Neural cell (in vitro differentiated cells): ENCODE data around the gene TCF4.

Source experiments
- CTCF ChIP-seq: fragments of 450-650 bp; IDR thresholded peaks from 2 replicates; pipeline ENCODE4 v1.5.1; 2014; ENCODE audit warnings: antibody characterized with exemption, mild to moderate bottlenecking, moderate library complexity; ENCODE audit not compliant: poor library complexity, severe bottlenecking
- EP300 ChIP-seq: fragments of 450-650 bp; conservative IDR thresholded peaks from 2 replicates; pipeline ENCODE4 v1.6.1; 2014; ENCODE audit warnings: antibody characterized with exemption, mild to moderate bottlenecking, moderate library complexity; ENCODE audit not compliant: poor library complexity, severe bottlenecking
- EZH2 ChIP-seq: fragments of 200-600, 300-800 bp; shearing (Covaris generic), sonication (generic); IDR thresholded peaks from 2 replicates; pipeline ENCODE4 v1.6.1; 2014; ENCODE audit warnings: antibody characterized with exemption, low read length, borderline replicate concordance, mild to moderate bottlenecking; ENCODE audit not compliant: insufficient read depth, poor library complexity, severe bottlenecking
- MXI1 ChIP-seq: fragments of 450-650 bp; conservative IDR thresholded peaks from 2 replicates; pipeline ENCODE4 v1.6.1; 2014; ENCODE audit warnings: antibody characterized with exemption, mild to moderate bottlenecking; ENCODE audit not compliant: poor library complexity, severe bottlenecking
- RAD21 ChIP-seq: fragments of 450-650 bp; conservative IDR thresholded peaks from 2 replicates; pipeline ENCODE4 v1.6.1; 2014; ENCODE audit warnings: antibody characterized with exemption, mild to moderate bottlenecking, moderate library complexity
- SMC3 ChIP-seq: fragments of 450-650 bp; conservative IDR thresholded peaks from 2 replicates; pipeline ENCODE4 v1.6.1; 2014; ENCODE audit warnings: antibody characterized with exemption, mild to moderate bottlenecking, moderate library complexity; ENCODE audit not compliant: poor library complexity
- TAF1 ChIP-seq: IDR thresholded peaks from 2 replicates; pipeline ENCODE4 v1.6.1; 2012; ENCODE audit warnings: low read depth
- TF ChIP-seq, protein P1 (sequence below): IDR thresholded peaks from 2 replicates; pipeline ENCODE4 v1.6.1; 2012; ENCODE audit warnings: borderline replicate concordance

DNA sequence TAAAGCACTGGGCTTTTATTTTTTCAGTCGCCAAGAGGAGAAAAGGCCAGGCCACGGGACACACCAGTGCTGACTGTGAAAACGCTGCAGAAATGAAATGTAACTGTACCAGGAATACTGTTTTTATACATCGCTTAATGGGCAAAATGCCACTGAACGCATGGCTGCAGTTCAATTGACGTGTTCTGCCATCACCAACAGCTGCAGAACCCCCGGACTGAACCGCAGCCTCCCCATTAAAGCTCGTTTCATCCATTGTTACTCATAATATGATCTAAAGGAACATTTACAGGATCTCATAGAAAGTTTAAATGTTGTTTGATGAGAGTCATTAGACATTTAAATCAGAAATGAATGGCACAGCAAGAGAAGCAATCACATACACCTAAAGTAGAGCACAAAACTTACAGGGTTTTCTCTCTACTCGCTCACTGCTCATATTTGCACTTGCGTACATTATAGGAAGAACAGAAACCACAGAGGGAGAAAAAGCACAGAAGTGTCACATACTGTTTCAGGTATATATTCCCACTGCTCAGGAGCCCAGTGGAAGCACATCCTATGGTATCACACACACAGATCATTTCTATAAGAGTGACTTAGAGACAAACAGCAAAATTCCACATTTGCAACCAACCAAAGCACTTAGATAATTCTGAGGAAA is 35.3 kb downstream of the TCF4 start:
- TF ChIP-seq EP300 (no peak), TAF1 (no peak), CTCF (no peak), RAD21 (no peak), EZH2 (no peak), MXI1 (no peak), SMC3 (no peak)
- TF ChIP-seq, protein P1, sequence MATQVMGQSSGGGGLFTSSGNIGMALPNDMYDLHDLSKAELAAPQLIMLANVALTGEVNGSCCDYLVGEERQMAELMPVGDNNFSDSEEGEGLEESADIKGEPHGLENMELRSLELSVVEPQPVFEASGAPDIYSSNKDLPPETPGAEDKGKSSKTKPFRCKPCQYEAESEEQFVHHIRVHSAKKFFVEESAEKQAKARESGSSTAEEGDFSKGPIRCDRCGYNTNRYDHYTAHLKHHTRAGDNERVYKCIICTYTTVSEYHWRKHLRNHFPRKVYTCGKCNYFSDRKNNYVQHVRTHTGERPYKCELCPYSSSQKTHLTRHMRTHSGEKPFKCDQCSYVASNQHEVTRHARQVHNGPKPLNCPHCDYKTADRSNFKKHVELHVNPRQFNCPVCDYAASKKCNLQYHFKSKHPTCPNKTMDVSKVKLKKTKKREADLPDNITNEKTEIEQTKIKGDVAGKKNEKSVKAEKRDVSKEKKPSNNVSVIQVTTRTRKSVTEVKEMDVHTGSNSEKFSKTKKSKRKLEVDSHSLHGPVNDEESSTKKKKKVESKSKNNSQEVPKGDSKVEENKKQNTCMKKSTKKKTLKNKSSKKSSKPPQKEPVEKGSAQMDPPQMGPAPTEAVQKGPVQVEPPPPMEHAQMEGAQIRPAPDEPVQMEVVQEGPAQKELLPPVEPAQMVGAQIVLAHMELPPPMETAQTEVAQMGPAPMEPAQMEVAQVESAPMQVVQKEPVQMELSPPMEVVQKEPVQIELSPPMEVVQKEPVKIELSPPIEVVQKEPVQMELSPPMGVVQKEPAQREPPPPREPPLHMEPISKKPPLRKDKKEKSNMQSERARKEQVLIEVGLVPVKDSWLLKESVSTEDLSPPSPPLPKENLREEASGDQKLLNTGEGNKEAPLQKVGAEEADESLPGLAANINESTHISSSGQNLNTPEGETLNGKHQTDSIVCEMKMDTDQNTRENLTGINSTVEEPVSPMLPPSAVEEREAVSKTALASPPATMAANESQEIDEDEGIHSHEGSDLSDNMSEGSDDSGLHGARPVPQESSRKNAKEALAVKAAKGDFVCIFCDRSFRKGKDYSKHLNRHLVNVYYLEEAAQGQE, result no peak
